Measurements from ENCODE around the gene JARID2.

JARID2 gene

DNA sequence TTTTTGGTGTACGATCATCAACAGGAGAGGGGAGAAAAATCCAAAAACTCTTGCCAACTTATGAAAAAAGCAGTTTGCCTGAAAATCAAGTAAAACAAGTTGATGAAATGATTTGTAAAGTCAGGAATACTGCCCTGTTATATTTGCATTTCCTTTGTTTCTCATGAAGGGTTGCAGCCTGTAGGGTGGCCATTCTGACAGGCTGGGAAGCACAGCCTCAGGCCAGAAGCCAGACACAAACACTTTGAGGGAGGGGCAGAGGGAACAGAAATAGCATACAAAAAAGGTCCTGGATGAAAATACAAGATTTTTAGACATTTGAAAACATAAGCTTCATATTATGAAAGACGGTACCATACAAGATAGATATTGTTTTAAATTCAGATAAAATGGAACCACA is 307.2 kb downstream of the JARID2 start:
- no peak overlapping the region for H3K4me3 ChIP-seq (ENCODE audit: low read depth, low read length)
- TF ChIP-seq, protein P1, sequence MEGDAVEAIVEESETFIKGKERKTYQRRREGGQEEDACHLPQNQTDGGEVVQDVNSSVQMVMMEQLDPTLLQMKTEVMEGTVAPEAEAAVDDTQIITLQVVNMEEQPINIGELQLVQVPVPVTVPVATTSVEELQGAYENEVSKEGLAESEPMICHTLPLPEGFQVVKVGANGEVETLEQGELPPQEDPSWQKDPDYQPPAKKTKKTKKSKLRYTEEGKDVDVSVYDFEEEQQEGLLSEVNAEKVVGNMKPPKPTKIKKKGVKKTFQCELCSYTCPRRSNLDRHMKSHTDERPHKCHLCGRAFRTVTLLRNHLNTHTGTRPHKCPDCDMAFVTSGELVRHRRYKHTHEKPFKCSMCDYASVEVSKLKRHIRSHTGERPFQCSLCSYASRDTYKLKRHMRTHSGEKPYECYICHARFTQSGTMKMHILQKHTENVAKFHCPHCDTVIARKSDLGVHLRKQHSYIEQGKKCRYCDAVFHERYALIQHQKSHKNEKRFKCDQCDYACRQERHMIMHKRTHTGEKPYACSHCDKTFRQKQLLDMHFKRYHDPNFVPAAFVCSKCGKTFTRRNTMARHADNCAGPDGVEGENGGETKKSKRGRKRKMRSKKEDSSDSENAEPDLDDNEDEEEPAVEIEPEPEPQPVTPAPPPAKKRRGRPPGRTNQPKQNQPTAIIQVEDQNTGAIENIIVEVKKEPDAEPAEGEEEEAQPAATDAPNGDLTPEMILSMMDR (IDR thresholded peaks at IDR 0.05; ENCODE audit: low read depth, low read length), result no peak

DNA sequence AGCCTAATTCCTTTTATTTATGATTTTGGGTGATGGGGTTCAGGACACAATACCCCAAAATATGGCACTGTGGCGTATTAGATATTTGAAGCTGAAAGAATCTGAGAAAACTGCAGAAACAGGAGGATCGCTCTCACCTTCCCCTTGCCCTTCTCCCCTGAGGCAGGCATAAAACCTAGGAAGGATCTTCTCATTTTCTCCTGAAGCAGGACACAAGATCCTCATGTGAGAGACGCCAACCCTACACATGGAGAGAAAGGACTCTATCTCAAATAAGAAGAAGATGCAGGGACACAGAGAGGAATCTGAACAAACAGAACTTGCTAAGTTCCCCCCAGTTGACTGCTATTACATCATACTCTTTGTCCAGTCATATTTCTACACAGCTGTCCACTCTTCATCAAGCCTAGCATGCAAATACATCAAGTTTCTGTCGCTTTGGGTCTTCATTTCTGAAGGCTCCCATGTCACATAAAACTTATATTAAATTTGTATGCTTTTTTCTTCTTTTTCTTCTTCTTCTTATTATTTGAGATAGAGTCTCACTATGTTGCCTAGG is 307.9 kb downstream of the JARID2 start:
- no peak overlapping the region for H3K4me3 ChIP-seq (ENCODE audit: low read depth, low read length)
- TF ChIP-seq, protein P1 (IDR thresholded peaks at IDR 0.05; ENCODE audit: low read depth, low read length), result no peak

DNA sequence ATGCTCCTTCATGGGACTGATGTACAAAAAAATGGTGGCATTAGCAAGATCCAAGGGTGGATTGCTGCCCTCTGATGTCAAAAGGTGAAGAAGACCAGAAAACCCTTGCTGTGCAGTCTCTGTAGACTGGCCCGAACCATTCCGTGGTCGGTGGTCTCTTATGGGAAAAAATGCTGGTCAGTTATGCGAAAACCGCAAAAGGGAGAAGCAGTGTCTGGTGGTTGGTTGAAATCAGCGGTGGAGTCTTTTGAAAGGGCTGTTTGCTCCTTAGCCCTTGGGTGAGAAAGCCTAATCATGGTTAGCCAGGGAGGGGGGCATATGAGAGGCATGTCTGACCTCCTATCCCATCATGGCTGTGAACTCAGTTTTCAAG is 308.8 kb downstream of the JARID2 start:
- TF ChIP-seq, protein P1 (IDR thresholded peaks at IDR 0.05; ENCODE audit: low read depth, low read length), result no peak
- no peak overlapping the region for H3K4me3 ChIP-seq (ENCODE audit: low read depth, low read length)

DNA sequence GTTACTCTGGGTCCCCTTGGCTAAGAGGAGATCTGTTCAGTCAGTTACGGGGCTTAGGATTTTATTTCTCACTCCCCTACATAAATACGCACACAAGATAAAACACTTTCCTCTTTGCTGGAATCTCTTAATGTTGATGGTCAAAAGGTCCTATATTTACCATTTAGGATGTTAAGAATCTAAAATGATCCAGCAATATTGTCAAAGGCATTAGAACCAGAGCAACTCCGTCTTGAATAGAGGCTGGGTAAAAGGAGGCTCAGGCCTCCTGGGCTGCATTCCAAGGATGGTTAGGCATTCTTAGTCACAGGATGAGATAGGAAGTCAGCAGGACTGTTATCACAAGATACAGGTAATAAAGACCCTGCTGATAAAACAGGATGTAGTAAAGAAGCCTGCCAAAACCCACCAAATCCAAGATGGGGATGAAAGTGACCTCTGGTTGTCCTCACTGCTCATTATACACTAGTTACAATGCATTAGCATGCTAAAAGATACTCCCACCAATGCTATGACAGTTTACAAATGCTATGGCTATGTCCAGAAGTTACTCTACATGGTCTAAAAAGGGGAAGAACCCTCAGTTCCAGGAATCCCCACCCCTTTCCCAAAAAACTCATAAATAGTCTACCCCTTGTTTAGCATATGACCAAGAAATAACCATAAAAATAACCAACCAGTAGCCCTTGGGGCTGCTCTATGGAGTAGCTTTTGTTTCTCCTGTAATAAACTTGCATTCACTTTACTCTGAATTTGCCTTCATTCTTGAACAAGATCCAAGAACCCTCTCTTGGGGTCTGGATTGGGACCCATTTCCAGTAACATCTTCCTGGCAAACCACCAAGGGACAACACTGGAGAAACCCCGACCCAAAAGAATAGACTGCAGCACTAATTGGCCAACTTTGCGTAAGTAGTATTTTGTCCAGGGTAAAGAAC is 309.5 kb downstream of the JARID2 start:
- TF ChIP-seq, protein P1 (IDR thresholded peaks at IDR 0.05; ENCODE audit: low read depth, low read length), result no peak
- no peak overlapping the region for H3K4me3 ChIP-seq (ENCODE audit: low read depth, low read length)

DNA sequence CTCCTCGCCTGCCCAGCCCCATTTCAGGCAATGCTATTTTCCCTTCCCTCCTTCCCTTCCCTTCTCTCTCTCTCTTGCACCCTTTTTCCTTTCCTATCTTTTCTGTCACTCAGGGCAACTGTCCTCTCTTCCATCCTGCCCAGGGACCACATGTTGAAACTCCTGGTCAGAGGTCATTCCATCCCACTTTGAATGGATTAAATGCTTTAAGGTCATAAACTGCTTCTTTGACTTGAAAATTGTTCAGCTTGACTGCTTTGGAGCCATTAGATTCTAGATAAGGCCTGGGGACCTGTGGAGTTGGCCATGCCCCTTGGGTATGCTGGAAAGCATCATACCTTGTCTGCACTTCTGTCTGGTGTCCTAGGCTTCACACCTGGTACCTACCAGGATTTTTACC is 310.8 kb downstream of the JARID2 start:
- H3K4me3 ChIP-seq (ENCODE audit: low read depth, low read length), result no peak overlapping the region
- TF ChIP-seq, protein P1 (IDR thresholded peaks at IDR 0.05; ENCODE audit: low read depth, low read length), result no peak

DNA sequence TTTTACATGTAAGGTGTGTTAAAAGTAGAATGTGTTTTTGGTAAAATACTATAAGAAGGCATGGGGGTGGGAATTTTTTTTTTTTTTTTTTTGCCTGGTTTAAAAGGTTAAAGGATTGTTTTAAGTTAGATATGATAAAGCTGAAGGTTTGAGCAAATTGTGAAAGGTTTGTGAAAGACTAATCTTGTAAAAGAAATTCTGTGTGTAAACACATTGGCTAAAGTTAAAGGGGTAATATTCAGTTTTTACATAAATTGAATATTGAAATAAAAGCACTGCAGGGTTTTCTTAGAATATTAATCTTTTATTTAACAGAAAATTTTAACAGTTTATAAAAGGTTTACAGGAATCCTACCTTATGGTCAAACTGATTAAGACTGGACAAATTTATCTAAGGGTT is 311.3 kb downstream of the JARID2 start:
- no peak overlapping the region for H3K4me3 ChIP-seq (ENCODE audit: low read depth, low read length)
- TF ChIP-seq, protein P1 (IDR thresholded peaks at IDR 0.05; ENCODE audit: low read depth, low read length), result no peak

DNA sequence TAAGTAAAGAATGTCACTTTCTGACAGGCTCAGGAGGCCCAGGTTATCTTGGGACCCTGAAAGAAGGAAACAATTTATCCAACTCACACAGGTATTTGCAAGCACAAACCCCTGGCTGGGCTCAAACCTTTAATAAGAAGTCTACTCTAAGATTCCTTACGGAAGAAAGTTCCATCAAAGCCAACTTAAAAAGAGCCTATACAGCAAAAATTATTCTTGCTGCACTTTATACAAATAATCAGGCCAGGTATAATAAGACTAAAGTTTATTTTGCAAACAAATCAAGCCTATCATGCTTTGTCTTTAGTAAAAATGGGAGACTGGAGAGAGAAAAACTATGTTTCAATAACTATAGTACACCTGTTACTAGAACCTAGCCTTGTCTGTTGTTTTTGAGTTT is 314.8 kb downstream of the JARID2 start:
- H3K4me3 ChIP-seq (ENCODE audit: low read depth, low read length), result no peak overlapping the region
- TF ChIP-seq, protein P1 (IDR thresholded peaks at IDR 0.05; ENCODE audit: low read depth, low read length), result no peak
